ENCODE measurements around the gene GATC.
A peak's percentile ranks its signal among the peaks of the same experiment; 100 is the strongest.
"Not testable (repeated sequence)": the region's sequence is repeated elsewhere in the genome, so short reads cannot be mapped to it uniquely, and the experiment has no call there.

GATC gene

DNA sequence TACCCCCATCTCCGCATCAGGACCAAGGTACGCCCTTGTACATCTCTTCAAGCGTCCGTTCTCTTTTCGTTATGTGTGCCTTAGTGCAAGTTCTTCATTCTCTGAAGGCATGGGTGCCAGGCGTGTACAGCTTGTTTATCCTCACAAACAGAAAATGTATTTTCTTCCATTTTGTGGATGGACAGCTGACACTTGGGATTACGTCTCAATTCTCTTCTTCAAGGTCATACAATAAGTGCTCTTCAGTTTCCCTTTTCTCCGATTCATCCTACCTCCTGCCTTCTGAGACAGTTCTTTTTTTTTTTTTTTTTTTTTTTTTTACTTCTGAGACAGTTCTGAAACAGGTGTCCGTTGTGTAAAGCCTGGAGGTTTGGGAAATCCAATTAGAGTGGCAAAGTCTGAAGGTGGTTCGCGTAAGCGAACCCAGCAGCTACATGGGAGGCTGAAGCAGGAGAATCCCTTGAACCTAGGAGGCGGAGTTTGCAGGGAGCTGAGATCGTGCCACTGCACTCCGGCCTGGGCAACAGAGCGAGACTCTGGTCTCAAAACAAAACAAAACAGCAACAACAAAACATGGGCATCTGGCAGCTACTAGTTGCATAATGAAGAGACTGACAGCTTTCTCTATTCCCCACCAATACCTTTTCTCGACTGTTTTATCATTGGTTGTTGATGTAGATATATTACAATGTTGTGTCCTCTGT, 7.6 kb upstream of the GATC start:
- peaks cover 13 to 19% of the 10 kb centered on the region in 2 experiments for H3K36me3 ChIP-seq (ENCODE audit: control insufficient read depth in 1 of 2, insufficient read depth in 2 of 2, low read length in 2 of 2)
- peak overlapping the region; percentile 57 for H2AK5ac ChIP-seq (ENCODE audit: low read length)
- H2AFZ ChIP-seq (ENCODE audit: insufficient read depth, low read length, poor library complexity): no peak overlapping the region
- no peak overlapping the region for H3K23ac ChIP-seq (ENCODE audit: low read length)
- peak overlapping the region; percentile 93 for H3K9ac ChIP-seq (ENCODE audit: low read length)
- H3K27ac ChIP-seq (ENCODE audit: low read depth, low read length): no peak overlapping the region
- H3K18ac ChIP-seq (ENCODE audit: low read length): no peak overlapping the region
- peaks cover 8% of the 10 kb centered on the region for H3K79me2 ChIP-seq (ENCODE audit: control insufficient read depth, insufficient read depth, low read length, poor library complexity)
- H3K14ac ChIP-seq (ENCODE audit: low read length): no peak overlapping the region
- peak overlapping the region; percentile 78 for H4K12ac ChIP-seq (ENCODE audit: low read depth, low read length)
- no CpG with 5 or more reads among the region's 17 CpGs for WGBS (ENCODE audit: extremely low coverage, insufficient coverage, insufficient read length)
- H3K27me3 ChIP-seq (ENCODE audit: insufficient read depth, low read length): no peaks in the 10 kb centered on the region
- H4K91ac ChIP-seq (ENCODE audit: low read depth, low read length): peak overlapping the region; percentile 53
- no peak overlapping the region for H4K8ac ChIP-seq (ENCODE audit: low read depth, low read length)
- H3K9me3 ChIP-seq (ENCODE audit: insufficient read depth, low read depth, low read length): no peaks in the 10 kb centered on the region
- no peak overlapping the region for H2BK5ac ChIP-seq (ENCODE audit: low read depth, low read length, poor library complexity)
- peak overlapping the region; percentile 79 for H3K4me2 ChIP-seq (ENCODE audit: low read length)
- peak overlapping the region; percentile 95 for H3K4me3 ChIP-seq (ENCODE audit: low read depth, low read length)
- no peak overlapping the region for H2BK120ac ChIP-seq (ENCODE audit: insufficient read depth, low read length, poor library complexity)
- DNase-seq: peak in 1 of 2 donors; percentile 22
- peaks cover 5% of the 10 kb centered on the region for H3K79me1 ChIP-seq (ENCODE audit: low read length)
- H3K4me1 ChIP-seq (ENCODE audit: control insufficient read depth in 1 of 2, insufficient read depth in 2 of 2, low read length in 2 of 2): peaks cover 2 to 8% of the 10 kb centered on the region in 2 experiments
- no peak overlapping the region for H2BK12ac ChIP-seq (ENCODE audit: low read length)
- H3K4ac ChIP-seq (ENCODE audit: low read depth, low read length): peak overlapping the region; percentile 90

DNA sequence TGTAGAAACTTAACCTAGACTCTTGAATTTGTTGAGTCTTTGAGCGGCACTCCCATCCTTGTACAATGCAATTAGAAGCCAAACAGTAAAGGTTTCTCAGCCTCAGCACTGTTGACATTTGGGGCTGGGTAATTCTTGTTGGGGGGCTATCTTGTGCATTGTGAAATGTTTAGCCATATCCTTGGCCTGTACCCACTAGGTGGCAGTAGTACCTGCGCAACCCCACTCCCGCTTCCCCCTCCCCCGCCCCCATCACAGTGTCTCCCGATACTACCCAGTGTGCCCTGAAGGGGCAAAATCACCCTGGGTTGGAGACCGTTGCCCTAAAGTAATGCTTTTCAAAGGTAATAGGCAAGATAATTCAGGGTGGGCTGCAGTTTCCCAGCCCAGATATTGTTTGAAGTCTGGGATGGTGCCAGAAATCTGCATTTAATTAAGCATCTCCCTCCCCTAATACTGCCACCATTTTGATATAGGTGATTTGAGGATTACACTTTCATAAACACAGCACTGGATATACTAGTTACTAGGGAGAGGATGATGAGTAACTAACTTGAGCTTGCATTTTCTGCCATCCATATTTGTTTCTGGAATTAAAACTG, 6.5 kb upstream of the GATC start:
- peaks cover 8% of the 10 kb centered on the region for H3K79me2 ChIP-seq (ENCODE audit: control insufficient read depth, insufficient read depth, low read length, poor library complexity)
- no peak overlapping the region for H3K27ac ChIP-seq (ENCODE audit: low read depth, low read length)
- H3K4me1 ChIP-seq (ENCODE audit: control insufficient read depth in 1 of 2, insufficient read depth in 2 of 2, low read length in 2 of 2): peaks cover 2 to 8% of the 10 kb centered on the region in 2 experiments
- no peak overlapping the region for H3K9ac ChIP-seq (ENCODE audit: low read length)
- no peak overlapping the region for H4K8ac ChIP-seq (ENCODE audit: low read depth, low read length)
- no peak overlapping the region for H2AFZ ChIP-seq (ENCODE audit: insufficient read depth, low read length, poor library complexity)
- H3K27me3 ChIP-seq (ENCODE audit: insufficient read depth, low read length): no peaks in the 10 kb centered on the region
- H2BK120ac ChIP-seq (ENCODE audit: insufficient read depth, low read length, poor library complexity): no peak overlapping the region
- H3K36me3 ChIP-seq (ENCODE audit: control insufficient read depth in 1 of 2, insufficient read depth in 2 of 2, low read length in 2 of 2): peaks cover 13 to 27% of the 10 kb centered on the region in 2 experiments
- H3K79me1 ChIP-seq (ENCODE audit: low read length): peaks cover 5% of the 10 kb centered on the region
- H3K14ac ChIP-seq (ENCODE audit: low read length): no peak overlapping the region
- H3K23ac ChIP-seq (ENCODE audit: low read length): no peak overlapping the region
- peak in 1 of 2 donors; percentile 50 for DNase-seq
- no peak overlapping the region for H4K91ac ChIP-seq (ENCODE audit: low read depth, low read length)
- no CpG with 5 or more reads among the region's 6 CpGs for WGBS (ENCODE audit: extremely low coverage, insufficient coverage, insufficient read length)
- H3K4me3 ChIP-seq (ENCODE audit: low read depth, low read length): no peak overlapping the region
- H3K9me3 ChIP-seq (ENCODE audit: insufficient read depth, low read depth, low read length): no peaks in the 10 kb centered on the region
- no peak overlapping the region for H3K4ac ChIP-seq (ENCODE audit: low read depth, low read length)
- H4K12ac ChIP-seq (ENCODE audit: low read depth, low read length): no peak overlapping the region
- H2AK5ac ChIP-seq (ENCODE audit: low read length): no peak overlapping the region
- no peak overlapping the region for H2BK5ac ChIP-seq (ENCODE audit: low read depth, low read length, poor library complexity)
- peak overlapping the region; percentile 48 for H3K4me2 ChIP-seq (ENCODE audit: low read length)
- H2BK12ac ChIP-seq (ENCODE audit: low read length): no peak overlapping the region
- H3K18ac ChIP-seq (ENCODE audit: low read length): no peak overlapping the region

GRCh38 chr12:120444676-120445075, 1.6 kb upstream of the GATC start:
- Histone ChIP-seq H4K8ac (ENCODE audit: low read depth, low read length) (no peak overlapping the region), H3K4me1 (ENCODE audit: control insufficient read depth in 1 of 2, insufficient read depth in 2 of 2, low read length in 2 of 2) (peaks cover 4 to 6% of the 10 kb centered on the region in 2 experiments), H2AFZ (ENCODE audit: insufficient read depth, low read length, poor library complexity) (no peak overlapping the region), H2BK12ac (ENCODE audit: low read length) (no peak overlapping the region), H2BK120ac (ENCODE audit: insufficient read depth, low read length, poor library complexity) (no peak overlapping the region), H3K9me3 (ENCODE audit: insufficient read depth, low read depth, low read length) (no peaks in the 10 kb centered on the region), H3K4ac (ENCODE audit: low read depth, low read length) (no peak overlapping the region), H3K27ac (ENCODE audit: low read depth, low read length) (no peak overlapping the region), H3K79me2 (ENCODE audit: control insufficient read depth, insufficient read depth, low read length, poor library complexity) (peaks cover 12% of the 10 kb centered on the region), H4K12ac (ENCODE audit: low read depth, low read length) (no peak overlapping the region), H3K18ac (ENCODE audit: low read length) (no peak overlapping the region), H3K23ac (ENCODE audit: low read length) (no peak overlapping the region), H3K4me2 (ENCODE audit: low read length) (no peak overlapping the region), H4K91ac (ENCODE audit: low read depth, low read length) (no peak overlapping the region), H3K9ac (ENCODE audit: low read length) (no peak overlapping the region), H2AK5ac (ENCODE audit: low read length) (no peak overlapping the region), H3K27me3 (ENCODE audit: insufficient read depth, low read length) (no peaks in the 10 kb centered on the region), H3K14ac (ENCODE audit: low read length) (no peak overlapping the region), H3K4me3 (ENCODE audit: low read depth, low read length) (no peak overlapping the region), H2BK5ac (ENCODE audit: low read depth, low read length, poor library complexity) (no peak overlapping the region), H3K79me1 (ENCODE audit: low read length) (peaks cover 7% of the 10 kb centered on the region), H3K36me3 (ENCODE audit: control insufficient read depth in 1 of 2, insufficient read depth in 2 of 2, low read length in 2 of 2) (peaks cover 11 to 36% of the 10 kb centered on the region in 2 experiments)
- DNase-seq: no peak
- WGBS (ENCODE audit: extremely low coverage, insufficient coverage, insufficient read length): no CpG with 5 or more reads among the region's 2 CpGs

DNA sequence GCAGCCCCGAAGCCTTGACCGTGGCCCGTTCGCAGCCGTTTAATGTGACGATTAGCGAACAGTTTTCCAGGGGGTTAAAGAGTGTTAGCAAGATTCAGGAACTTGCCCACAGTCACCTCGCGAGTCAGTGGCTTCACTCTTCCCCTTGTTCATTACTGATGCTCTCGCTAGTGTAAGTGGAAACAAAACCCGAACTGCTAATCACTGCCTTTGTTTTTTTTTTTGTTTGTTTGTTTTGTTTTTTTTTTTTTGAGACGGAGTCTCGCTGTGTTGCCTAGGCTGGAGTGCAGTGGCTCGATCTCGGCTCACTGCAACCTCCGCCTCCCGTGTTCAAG, 567 bp downstream of the GATC start:
- H3K9me3 ChIP-seq (ENCODE audit: insufficient read depth, low read depth, low read length); DNase-seq; H3K23ac ChIP-seq (ENCODE audit: low read length); H3K79me1 ChIP-seq (ENCODE audit: low read length); H3K4me1 ChIP-seq (ENCODE audit: control insufficient read depth in 1 of 2, insufficient read depth in 2 of 2, low read length in 2 of 2); H2BK12ac ChIP-seq (ENCODE audit: low read length); H2AK5ac ChIP-seq (ENCODE audit: low read length); H3K27me3 ChIP-seq (ENCODE audit: insufficient read depth, low read length); H2BK120ac ChIP-seq (ENCODE audit: insufficient read depth, low read length, poor library complexity): not testable (repeated sequence)
- peak overlapping the region; percentile 81 for H3K14ac ChIP-seq (ENCODE audit: low read length)
- peak overlapping the region; percentile 80 for H3K9ac ChIP-seq (ENCODE audit: low read length)
- no CpG with 5 or more reads among the region's 17 CpGs for WGBS (ENCODE audit: extremely low coverage, insufficient coverage, insufficient read length)
- peak overlapping the region; percentile 85 for H4K12ac ChIP-seq (ENCODE audit: low read depth, low read length)
- H3K4me2 ChIP-seq (ENCODE audit: low read length): peak overlapping the region; percentile 81
- peak overlapping the region; percentile 20 for H3K27ac ChIP-seq (ENCODE audit: low read depth, low read length)
- peaks cover 12% of the 10 kb centered on the region for H3K79me2 ChIP-seq (ENCODE audit: control insufficient read depth, insufficient read depth, low read length, poor library complexity)
- peak overlapping the region; percentile 42 for H2BK5ac ChIP-seq (ENCODE audit: low read depth, low read length, poor library complexity)
- peak overlapping the region; percentile 60 for H4K91ac ChIP-seq (ENCODE audit: low read depth, low read length)
- peak overlapping the region; percentile 62 for H3K18ac ChIP-seq (ENCODE audit: low read length)
- peaks cover 5 to 27% of the 10 kb centered on the region in 2 experiments for H3K36me3 ChIP-seq (ENCODE audit: control insufficient read depth in 1 of 2, insufficient read depth in 2 of 2, low read length in 2 of 2)
- peak overlapping the region; percentile 83 for H3K4me3 ChIP-seq (ENCODE audit: low read depth, low read length)
- peak overlapping the region; percentile 81 for H3K4ac ChIP-seq (ENCODE audit: low read depth, low read length)
- H2AFZ ChIP-seq (ENCODE audit: insufficient read depth, low read length, poor library complexity): peak overlapping the region; percentile 17
- peak overlapping the region; percentile 93 for H4K8ac ChIP-seq (ENCODE audit: low read depth, low read length)
